ENCODE measurements around the gene EYA2.

Gene EYA2

GRCh38 chr20:47043086-47043485 lies 148.4 kb downstream of the EYA2 start:
- DNase-seq (ENCODE audit: low read depth): no peak
- no peak for TF ChIP-seq CTCF (IDR thresholded peaks at IDR 0.05; ENCODE audit: insufficient read depth, low read depth, low read length, missing control alignments)
- no peak overlapping the region for H3K4me3 ChIP-seq (ENCODE audit: low read depth, low read length)

GRCh38 chr20:47044938-47045337 lies 150.3 kb downstream of the EYA2 start:
- no peak for TF ChIP-seq CTCF (IDR thresholded peaks at IDR 0.05; ENCODE audit: insufficient read depth, low read depth, low read length, missing control alignments)
- no peak overlapping the region for H3K4me3 ChIP-seq (ENCODE audit: low read depth, low read length)
- no peak for DNase-seq (ENCODE audit: low read depth)

GRCh38 chr20:47048054-47048453 lies 153.4 kb downstream of the EYA2 start:
- no peak overlapping the region for H3K4me3 ChIP-seq (ENCODE audit: low read depth, low read length)

GRCh38 chr20:47049771-47050170 lies 155.1 kb downstream of the EYA2 start:
- H3K4me3 ChIP-seq (ENCODE audit: low read depth, low read length): no peak overlapping the region
- TF ChIP-seq CTCF (IDR thresholded peaks at IDR 0.05; ENCODE audit: insufficient read depth, low read depth, low read length, missing control alignments): no peak
- no peak for DNase-seq (ENCODE audit: low read depth)

More at GRCh38 chr20:47048054-47048453, 153.4 kb downstream of the EYA2 start:
- DNase-seq (ENCODE audit: low read depth): no peak
- no peak for TF ChIP-seq CTCF (IDR thresholded peaks at IDR 0.05; ENCODE audit: insufficient read depth, low read depth, low read length, missing control alignments)

- no peak overlapping the region for H3K4me3 ChIP-seq (ENCODE audit: low read depth, low read length)
- no peak for TF ChIP-seq CTCF (IDR thresholded peaks at IDR 0.05; ENCODE audit: insufficient read depth, low read depth, low read length, missing control alignments)
- no peak for DNase-seq (ENCODE audit: low read depth)
Measured at GRCh38 chr20:47050996-47051395, 156.4 kb downstream of the EYA2 start.

GRCh38 chr20:47051936-47052526 lies 157.4 kb downstream of the EYA2 start:
- DNase-seq (ENCODE audit: low read depth): no peak
- no peak overlapping the region for H3K4me3 ChIP-seq (ENCODE audit: low read depth, low read length)
- no peak for TF ChIP-seq CTCF (IDR thresholded peaks at IDR 0.05; ENCODE audit: insufficient read depth, low read depth, low read length, missing control alignments)

- no peak overlapping the region for H3K4me3 ChIP-seq (ENCODE audit: low read depth, low read length)
- DNase-seq (ENCODE audit: low read depth): no peak
- TF ChIP-seq CTCF (IDR thresholded peaks at IDR 0.05; ENCODE audit: insufficient read depth, low read depth, low read length, missing control alignments): no peak
Measured at GRCh38 chr20:47054506-47054905, 159.9 kb downstream of the EYA2 start.
